Measurements from ENCODE around the gene MMADHC. TPM values are rescaled to one million over a fixed set of nuclear protein-coding genes. Genes with fewer than 3 reads are reported as not detected.

Gene MMADHC
- total and polyA plus RNA-seq, 9 of the 15 experiments (the other 6 are each of a cell fraction or from before 2014, with no cell fraction given) = 187 to 850 (median 271) TPM

DNA sequence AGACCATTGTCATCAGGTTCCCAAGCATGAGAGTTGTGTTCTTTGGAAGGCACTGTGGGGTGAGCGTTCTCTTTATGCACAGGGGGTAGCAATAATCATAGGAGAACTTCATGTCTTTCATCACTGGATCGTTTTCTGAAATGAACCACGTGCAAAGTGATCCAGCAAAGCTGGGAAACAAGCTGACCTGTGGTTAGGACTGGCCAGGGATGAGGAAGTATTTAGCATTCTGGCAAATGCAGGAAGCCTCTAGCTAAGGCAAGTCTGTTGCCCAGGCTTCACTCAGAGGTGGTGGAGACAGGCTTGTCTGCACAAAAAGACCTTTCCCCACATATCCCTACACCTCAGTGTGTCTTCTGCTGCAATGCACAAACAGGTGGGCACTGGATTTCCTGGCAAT is 58.6 kb downstream of the MMADHC start:
- ChIA-PET CTCF (ENCODE audit: low intra/inter-chr PET ratio) (interaction anchor here (0.6 kb wide), 1 partner anchor 218 kb away, joined by 3 read pairs; no protein-coding TSS in a partner anchor), POLR2A (no interaction called here)
- ATAC-seq (no peak), DNase-seq (ENCODE audit: extremely low read depth in 1 of 4, low spot score in 3 of 4) (no peak), FAIRE-seq (no peak)
- Histone ChIP-seq H3K36me3 (ENCODE audit: control insufficient read depth, insufficient read depth, low read length) (no peaks in the 10 kb centered on the region), H3K27ac (ENCODE audit: extremely low read depth, low read depth, low read length) (no peak overlapping the region), H3K4me1 (replicated peaks in 1 of 2; ENCODE audit: control insufficient read depth in 2 of 2, insufficient read depth in 2 of 2, low read length in 2 of 2) (no peaks in the 10 kb centered on the region), H3K9ac (ENCODE audit: insufficient read depth in 1 of 2, low read depth in 2 of 2, low read length in 2 of 2) (no peak overlapping the region), H3K27me3 (ENCODE audit: control insufficient read depth in 2 of 2, insufficient read depth in 2 of 2, low read length in 2 of 2) (0 out of 5 replicates have a peak, but pooled peaks cover 0 to 4% of the 10 kb centered on the region in 2 experiments), H4K20me1 (replicated peaks; ENCODE audit: control insufficient read depth, insufficient read depth, low read length) (no peaks in the 10 kb centered on the region), H3K4me3 (no peak overlapping the region), H2AFZ (ENCODE audit: low read depth, low read length) (no peak overlapping the region), H3K4me2 (ENCODE audit: insufficient read depth, low read length) (no peak overlapping the region), H3K9me1 (ENCODE audit: control insufficient read depth, insufficient read depth, low read length) (no peaks in the 10 kb centered on the region), H3K9me3 (replicated peaks; ENCODE audit: control insufficient read depth, insufficient read depth, low read depth, low read length) (no peaks in the 10 kb centered on the region), H3K79me2 (ENCODE audit: control insufficient read depth, insufficient read depth, low read length) (no peaks in the 10 kb centered on the region)
- 3% methylated on average over 3 of the region's 3 CpGs for WGBS (ENCODE audit: insufficient coverage, low coverage, missing lambda C conversion rate)
- BruUV-seq (replicated peaks) = no TSS peak
- intact Hi-C loops (cut with micrococcal nuclease) = no loop called here
- in situ Hi-C loops (cut with MboI) = no loop called here
- no peak for TF ChIP-seq MEIS2 (IDR thresholded peaks at IDR 0.05; ENCODE audit: partially characterized antibody)
- TF ChIP-seq, protein P1, sequence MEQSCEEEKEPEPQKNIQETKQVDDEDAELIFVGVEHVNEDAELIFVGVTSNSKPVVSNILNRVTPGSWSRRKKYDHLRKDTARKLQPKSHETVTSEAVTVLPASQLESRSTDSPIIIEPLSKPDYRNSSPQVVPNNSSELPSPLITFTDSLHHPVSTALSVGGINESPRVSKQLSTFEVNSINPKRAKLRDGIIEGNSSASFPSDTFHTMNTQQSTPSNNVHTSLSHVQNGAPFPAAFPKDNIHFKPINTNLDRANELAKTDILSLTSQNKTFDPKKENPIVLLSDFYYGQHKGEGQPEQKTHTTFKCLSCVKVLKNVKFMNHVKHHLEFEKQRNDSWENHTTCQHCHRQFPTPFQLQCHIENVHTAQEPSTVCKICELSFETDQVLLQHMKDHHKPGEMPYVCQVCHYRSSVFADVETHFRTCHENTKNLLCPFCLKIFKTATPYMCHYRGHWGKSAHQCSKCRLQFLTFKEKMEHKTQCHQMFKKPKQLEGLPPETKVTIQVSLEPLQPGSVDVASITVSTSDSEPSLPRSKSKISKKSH (CRISPR knock-in tag; IDR thresholded peaks at IDR 0.05) = no peak
- TF ChIP-seq HEY1 (CRISPR knock-in tag; IDR thresholded peaks at IDR 0.05; ENCODE audit: borderline replicate concordance) = no peak
- TF ChIP-seq, protein P2, sequence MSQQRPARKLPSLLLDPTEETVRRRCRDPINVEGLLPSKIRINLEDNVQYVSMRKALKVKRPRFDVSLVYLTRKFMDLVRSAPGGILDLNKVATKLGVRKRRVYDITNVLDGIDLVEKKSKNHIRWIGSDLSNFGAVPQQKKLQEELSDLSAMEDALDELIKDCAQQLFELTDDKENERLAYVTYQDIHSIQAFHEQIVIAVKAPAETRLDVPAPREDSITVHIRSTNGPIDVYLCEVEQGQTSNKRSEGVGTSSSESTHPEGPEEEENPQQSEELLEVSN (IDR thresholded peaks at IDR 0.05; ENCODE audit: borderline replicate concordance in 1 of 2, extremely low read depth in 1 of 2, insufficient read depth in 1 of 2, insufficient read length in 1 of 2, low read depth in 1 of 2, low read length in 1 of 2, poor library complexity in 1 of 2, severe bottlenecking in 1 of 2) = no peak
- no peak for TF ChIP-seq ELF1 (tag; IDR thresholded peaks at IDR 0.05)
- no peak for TF ChIP-seq ZBTB40 (IDR thresholded peaks at IDR 0.05)
- TF ChIP-seq ZBTB40 (CRISPR knock-in tag; IDR thresholded peaks at IDR 0.05) = no peak
- TF ChIP-seq ZNF445 (CRISPR knock-in tag; IDR thresholded peaks at IDR 0.05; ENCODE audit: low read depth) = no peak

Data from K562 (cell line).